ENCODE measurements around the gene DAW1.
A peak's percentile ranks its signal among the peaks of the same experiment; 100 is the strongest.

Gene DAW1

DNA sequence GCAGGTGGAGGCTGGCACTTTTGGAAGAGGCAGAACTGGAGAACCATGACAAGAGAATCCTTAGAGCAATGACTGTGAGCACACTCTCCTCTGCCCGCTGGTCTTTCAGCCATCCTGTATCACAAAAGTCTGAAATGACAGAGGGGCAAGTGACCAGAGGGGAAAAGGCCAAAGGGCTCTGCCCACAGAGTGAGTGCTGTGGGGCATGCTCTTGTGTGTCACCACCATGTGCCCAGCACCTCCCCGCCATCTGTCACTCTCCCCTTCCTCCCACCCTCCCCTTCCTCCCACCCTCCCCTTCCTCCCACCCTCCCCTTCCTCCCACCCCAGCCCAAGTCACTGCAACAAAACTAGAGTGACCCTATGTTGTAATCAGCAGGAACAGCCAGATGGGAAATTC, 31.9 kb downstream of the DAW1 start:
- TF ChIP-seq, protein P1, sequence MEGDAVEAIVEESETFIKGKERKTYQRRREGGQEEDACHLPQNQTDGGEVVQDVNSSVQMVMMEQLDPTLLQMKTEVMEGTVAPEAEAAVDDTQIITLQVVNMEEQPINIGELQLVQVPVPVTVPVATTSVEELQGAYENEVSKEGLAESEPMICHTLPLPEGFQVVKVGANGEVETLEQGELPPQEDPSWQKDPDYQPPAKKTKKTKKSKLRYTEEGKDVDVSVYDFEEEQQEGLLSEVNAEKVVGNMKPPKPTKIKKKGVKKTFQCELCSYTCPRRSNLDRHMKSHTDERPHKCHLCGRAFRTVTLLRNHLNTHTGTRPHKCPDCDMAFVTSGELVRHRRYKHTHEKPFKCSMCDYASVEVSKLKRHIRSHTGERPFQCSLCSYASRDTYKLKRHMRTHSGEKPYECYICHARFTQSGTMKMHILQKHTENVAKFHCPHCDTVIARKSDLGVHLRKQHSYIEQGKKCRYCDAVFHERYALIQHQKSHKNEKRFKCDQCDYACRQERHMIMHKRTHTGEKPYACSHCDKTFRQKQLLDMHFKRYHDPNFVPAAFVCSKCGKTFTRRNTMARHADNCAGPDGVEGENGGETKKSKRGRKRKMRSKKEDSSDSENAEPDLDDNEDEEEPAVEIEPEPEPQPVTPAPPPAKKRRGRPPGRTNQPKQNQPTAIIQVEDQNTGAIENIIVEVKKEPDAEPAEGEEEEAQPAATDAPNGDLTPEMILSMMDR (IDR thresholded peaks at IDR 0.05; ENCODE audit: low read length, missing control alignments) = no peak
- H3K4me3 ChIP-seq (replicated peaks; ENCODE audit: low read depth, low read length) = no peak overlapping the region
- DNase-seq (ENCODE audit: low read depth) = no peak

DNA sequence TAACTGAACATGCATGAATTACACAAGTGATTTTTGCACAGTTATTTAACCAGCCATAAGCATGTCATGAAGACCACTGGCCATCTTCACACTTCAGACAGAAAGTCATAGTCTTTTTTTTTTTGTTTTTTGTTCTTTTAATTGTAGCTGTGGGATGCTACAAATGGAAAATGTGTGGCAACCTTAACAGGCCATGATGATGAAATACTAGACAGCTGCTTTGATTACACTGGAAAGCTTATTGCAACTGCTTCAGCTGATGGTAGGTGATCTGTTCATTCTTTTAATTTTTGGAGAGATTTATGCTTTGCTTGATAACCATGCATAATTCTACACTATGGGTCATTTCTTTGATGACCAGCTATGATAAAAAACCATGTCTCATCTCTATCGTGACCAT, 35.6 kb downstream of the DAW1 start:
- TF ChIP-seq, protein P1 (IDR thresholded peaks at IDR 0.05; ENCODE audit: low read length, missing control alignments) = no peak
- DNase-seq (ENCODE audit: low read depth) = peak; percentile 14
- no peak overlapping the region for H3K4me3 ChIP-seq (replicated peaks; ENCODE audit: low read depth, low read length)

DNA sequence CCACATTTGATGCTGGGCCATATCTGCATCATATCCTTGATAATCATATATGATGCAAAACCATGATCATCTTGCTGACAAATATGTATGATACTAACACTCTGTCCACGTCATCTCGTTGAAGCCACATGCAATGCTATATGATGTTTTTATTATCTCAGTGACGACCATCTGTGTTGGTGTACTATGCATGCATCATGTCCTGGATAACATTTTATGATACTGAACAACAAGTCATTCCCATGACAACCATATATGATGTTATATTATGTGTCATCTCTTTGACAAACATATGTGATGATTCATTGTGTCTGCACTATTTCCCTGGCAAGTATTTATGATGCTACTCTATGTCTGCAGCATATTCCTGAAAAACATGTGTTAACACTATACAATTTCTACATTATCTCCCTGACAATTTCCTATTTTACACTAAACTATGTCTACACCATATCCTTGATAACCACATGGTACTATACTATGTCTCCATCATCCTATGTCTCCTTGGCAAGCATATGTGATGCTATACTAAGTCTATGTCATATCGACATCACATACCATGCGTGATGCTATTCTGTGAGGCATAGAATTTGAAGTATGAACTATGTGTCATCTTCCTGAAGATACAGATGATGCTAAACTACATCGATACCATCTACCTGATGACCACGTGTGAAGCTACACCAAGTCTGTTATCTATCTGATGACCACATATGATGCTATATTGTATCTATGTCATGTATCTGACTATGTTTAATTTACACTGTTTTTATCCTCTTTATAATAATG, 37.0 kb downstream of the DAW1 start:
- DNase-seq (ENCODE audit: low read depth) = peak; percentile 50
- TF ChIP-seq, protein P1 (IDR thresholded peaks at IDR 0.05; ENCODE audit: low read length, missing control alignments) = no peak
- H3K4me3 ChIP-seq (replicated peaks; ENCODE audit: low read depth, low read length) = no peak overlapping the region

GRCh38 chr2:227914362-227914761, 42.9 kb downstream of the DAW1 start:
- H3K4me3 ChIP-seq (replicated peaks; ENCODE audit: low read depth, low read length) = no peak overlapping the region
- TF ChIP-seq, protein P1 (IDR thresholded peaks at IDR 0.05; ENCODE audit: low read length, missing control alignments) = no peak
- no peak for DNase-seq (ENCODE audit: low read depth)

- no peak overlapping the region for H3K4me3 ChIP-seq (replicated peaks; ENCODE audit: low read depth, low read length)
- DNase-seq (ENCODE audit: low read depth) = no peak
These were observed 50.2 kb downstream of the DAW1 start for GRCh38 chr2:227921648-227922047.

GRCh38 chr2:227932001-227932400, 60.6 kb downstream of the DAW1 start:
- H3K4me3 ChIP-seq (replicated peaks; ENCODE audit: low read depth, low read length) = no peak overlapping the region
- DNase-seq (ENCODE audit: low read depth) = no peak
- TF ChIP-seq, protein P1 (IDR thresholded peaks at IDR 0.05; ENCODE audit: low read length, missing control alignments) = no peak

More at GRCh38 chr2:227921648-227922047, 50.2 kb downstream of the DAW1 start:
- TF ChIP-seq, protein P1 (IDR thresholded peaks at IDR 0.05; ENCODE audit: low read length, missing control alignments) = no peak

- no peak overlapping the region for H3K4me3 ChIP-seq (replicated peaks; ENCODE audit: low read depth, low read length)
- DNase-seq (ENCODE audit: low read depth) = no peak
- TF ChIP-seq, protein P1 (IDR thresholded peaks at IDR 0.05; ENCODE audit: low read length, missing control alignments) = no peak
These were observed 61.0 kb downstream of the DAW1 start for GRCh38 chr2:227932403-227932802.

Measured in fibroblast of pulmonary artery (primary cell).